ENCODE measurements around the gene CCDC40. TPM values are rescaled to one million over a fixed set of nuclear protein-coding genes. Genes with fewer than 3 reads are reported as not detected.

CCDC40 gene
- total RNA-seq, 2 experiments from 2014 or later, result not detected

DNA sequence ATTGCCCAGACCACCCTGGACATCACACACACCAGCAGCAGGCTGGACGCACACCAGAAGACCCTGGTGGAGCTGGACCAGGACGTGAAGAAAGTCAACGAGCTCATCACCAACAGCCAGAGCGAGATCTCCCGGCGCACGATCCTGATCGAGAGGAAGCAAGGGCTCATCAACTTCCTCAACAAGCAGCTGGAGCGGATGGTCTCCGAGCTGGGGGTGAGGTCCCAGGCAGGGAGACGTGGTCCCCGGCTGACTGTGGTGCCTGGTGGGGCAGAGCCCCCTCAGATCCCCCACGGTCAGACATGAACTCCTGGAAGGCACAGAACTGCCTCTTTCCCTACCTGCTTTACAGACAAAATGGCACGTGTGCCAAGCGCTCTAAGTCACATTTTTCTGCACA lies 48.3 kb downstream of the CCDC40 start:
- ChIA-PET CTCF (ENCODE audit: unreplicated experiment) (interaction anchor here (0.6 kb wide), 1 partner anchor 61 kb away, joined by 3 read pairs; no protein-coding TSS in a partner anchor), POLR2A (interaction anchor here (0.5 kb wide), 1 partner anchor 76 kb away, joined by 3 read pairs; no protein-coding TSS in a partner anchor)
- no peaks in the 10 kb centered on the region for H3K79me2 ChIP-seq (ENCODE audit: insufficient read depth, low read depth, low read length)
- H3K9me3 ChIP-seq (ENCODE audit: low read length), result no peaks in the 10 kb centered on the region
- no peak overlapping the region for H3K4me2 ChIP-seq (ENCODE audit: low read length)
- no peaks in the 10 kb centered on the region for H4K20me1 ChIP-seq (ENCODE audit: insufficient read depth, low read length)
- intact Hi-C loops (cut with micrococcal nuclease; ENCODE audit: unreplicated experiment), result no loop called here
- H3K27ac ChIP-seq (ENCODE audit: low read depth, low read length, poor library complexity, severe bottlenecking), result no peak overlapping the region
- DNase-seq (ENCODE audit: low spot score), result no peak
- TF ChIP-seq EZH2phosphoT487 (IDR thresholded peaks at IDR 0.05; ENCODE audit: borderline replicate concordance, low read depth, low read length), result no peak
- TF ChIP-seq, protein P1, sequence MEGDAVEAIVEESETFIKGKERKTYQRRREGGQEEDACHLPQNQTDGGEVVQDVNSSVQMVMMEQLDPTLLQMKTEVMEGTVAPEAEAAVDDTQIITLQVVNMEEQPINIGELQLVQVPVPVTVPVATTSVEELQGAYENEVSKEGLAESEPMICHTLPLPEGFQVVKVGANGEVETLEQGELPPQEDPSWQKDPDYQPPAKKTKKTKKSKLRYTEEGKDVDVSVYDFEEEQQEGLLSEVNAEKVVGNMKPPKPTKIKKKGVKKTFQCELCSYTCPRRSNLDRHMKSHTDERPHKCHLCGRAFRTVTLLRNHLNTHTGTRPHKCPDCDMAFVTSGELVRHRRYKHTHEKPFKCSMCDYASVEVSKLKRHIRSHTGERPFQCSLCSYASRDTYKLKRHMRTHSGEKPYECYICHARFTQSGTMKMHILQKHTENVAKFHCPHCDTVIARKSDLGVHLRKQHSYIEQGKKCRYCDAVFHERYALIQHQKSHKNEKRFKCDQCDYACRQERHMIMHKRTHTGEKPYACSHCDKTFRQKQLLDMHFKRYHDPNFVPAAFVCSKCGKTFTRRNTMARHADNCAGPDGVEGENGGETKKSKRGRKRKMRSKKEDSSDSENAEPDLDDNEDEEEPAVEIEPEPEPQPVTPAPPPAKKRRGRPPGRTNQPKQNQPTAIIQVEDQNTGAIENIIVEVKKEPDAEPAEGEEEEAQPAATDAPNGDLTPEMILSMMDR (conservative IDR thresholded peaks at IDR 0.05; ENCODE audit: low read length), result no peak
- H3K9me2 ChIP-seq (ENCODE audit: insufficient read depth, low read length), result no peaks in the 10 kb centered on the region
- H3K36me3 ChIP-seq (ENCODE audit: insufficient read depth, low read length), result no peaks in the 10 kb centered on the region
- no peak overlapping the region for H3K4me3 ChIP-seq (ENCODE audit: low read depth, low read length, poor library complexity, severe bottlenecking)
- no peak overlapping the region for H2AFZ ChIP-seq (ENCODE audit: low read length)
- no TSS peak for BruUV-seq (replicated peaks)
- H3K4me1 ChIP-seq (ENCODE audit: insufficient read depth, low read length, poor library complexity, severe bottlenecking), result no peaks in the 10 kb centered on the region

DNA sequence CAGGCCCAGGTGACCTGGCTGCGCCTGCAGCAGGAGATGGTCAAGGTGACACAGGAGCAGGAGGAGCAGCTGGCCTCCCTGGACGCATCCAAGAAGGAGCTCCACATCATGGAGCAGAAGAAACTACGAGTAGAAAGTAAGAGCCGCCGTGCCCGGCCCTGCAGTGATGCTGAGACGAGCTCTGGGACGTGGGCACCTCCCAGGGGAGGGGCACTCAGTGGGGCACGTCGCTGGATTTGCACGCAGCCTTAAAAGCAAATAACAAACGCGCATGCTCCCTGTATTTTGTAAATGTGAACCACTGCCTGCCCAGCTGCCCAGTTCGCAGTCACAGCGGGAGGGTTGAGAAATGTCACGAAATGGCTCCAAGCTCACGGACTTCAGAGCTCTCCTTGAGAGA lies 49.6 kb downstream of the CCDC40 start:
- no peaks in the 10 kb centered on the region for H3K79me2 ChIP-seq (ENCODE audit: insufficient read depth, low read depth, low read length)
- intact Hi-C loops (cut with micrococcal nuclease; ENCODE audit: unreplicated experiment), result no loop called here

DNA sequence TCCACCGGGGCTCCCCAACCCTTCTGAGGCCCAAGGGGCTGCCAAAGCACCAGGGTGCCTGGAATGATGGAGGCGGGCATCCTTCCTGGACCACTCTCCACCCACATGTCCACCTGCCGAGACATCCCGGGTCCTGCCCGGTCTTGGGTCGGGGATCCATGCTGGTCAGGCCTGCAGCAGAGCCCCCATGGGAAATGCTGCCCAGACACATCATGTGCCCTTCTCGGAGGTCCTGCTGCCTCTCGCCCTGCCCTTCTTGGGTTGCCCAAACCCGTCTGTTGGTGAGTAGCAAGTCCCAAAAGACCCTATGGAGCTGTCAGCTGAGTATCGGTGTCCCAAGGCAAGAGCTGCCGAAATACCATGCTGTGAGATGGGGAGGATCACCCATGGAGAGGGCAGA lies 50.2 kb downstream of the CCDC40 start:
- ChIA-PET POLR2A (interaction anchor here (0.5 kb wide), 1 partner anchor 231 kb away, joined by 3 read pairs; no protein-coding TSS in a partner anchor), CTCF (ENCODE audit: unreplicated experiment) (no interaction called here)
- BruUV-seq (replicated peaks), result no TSS peak
- TF ChIP-seq, protein P1 (conservative IDR thresholded peaks at IDR 0.05; ENCODE audit: low read length), result no peak
- TF ChIP-seq EZH2phosphoT487 (IDR thresholded peaks at IDR 0.05; ENCODE audit: borderline replicate concordance, low read depth, low read length), result no peak
- intact Hi-C loops (cut with micrococcal nuclease; ENCODE audit: unreplicated experiment), result no loop called here
- Histone ChIP-seq H3K9me3 (ENCODE audit: low read length) (no peaks in the 10 kb centered on the region), H3K36me3 (ENCODE audit: insufficient read depth, low read length) (no peaks in the 10 kb centered on the region), H3K27ac (ENCODE audit: low read depth, low read length, poor library complexity, severe bottlenecking) (no peak overlapping the region), H3K4me2 (ENCODE audit: low read length) (no peak overlapping the region), H3K4me3 (ENCODE audit: low read depth, low read length, poor library complexity, severe bottlenecking) (no peak overlapping the region), H3K4me1 (ENCODE audit: insufficient read depth, low read length, poor library complexity, severe bottlenecking) (no peaks in the 10 kb centered on the region), H4K20me1 (ENCODE audit: insufficient read depth, low read length) (no peaks in the 10 kb centered on the region), H3K79me2 (ENCODE audit: insufficient read depth, low read depth, low read length) (no peaks in the 10 kb centered on the region), H3K9me2 (ENCODE audit: insufficient read depth, low read length) (no peaks in the 10 kb centered on the region), H2AFZ (ENCODE audit: low read length) (no peak overlapping the region)
- DNase-seq (ENCODE audit: low spot score), result no peak

More for the DNA sequence above, 49.6 kb downstream of the CCDC40 start:
- Histone ChIP-seq H3K27ac (ENCODE audit: low read depth, low read length, poor library complexity, severe bottlenecking) (no peak overlapping the region), H3K9me2 (ENCODE audit: insufficient read depth, low read length) (no peaks in the 10 kb centered on the region), H3K4me1 (ENCODE audit: insufficient read depth, low read length, poor library complexity, severe bottlenecking) (no peaks in the 10 kb centered on the region), H3K9me3 (ENCODE audit: low read length) (no peaks in the 10 kb centered on the region), H3K4me2 (ENCODE audit: low read length) (no peak overlapping the region), H4K20me1 (ENCODE audit: insufficient read depth, low read length) (no peaks in the 10 kb centered on the region), H3K4me3 (ENCODE audit: low read depth, low read length, poor library complexity, severe bottlenecking) (no peak overlapping the region), H3K36me3 (ENCODE audit: insufficient read depth, low read length) (no peaks in the 10 kb centered on the region), H2AFZ (ENCODE audit: low read length) (no peak overlapping the region)
- ChIA-PET CTCF (ENCODE audit: unreplicated experiment) (no interaction called here), POLR2A (no interaction called here)
- no peak for DNase-seq (ENCODE audit: low spot score)
- no peak for TF ChIP-seq EZH2phosphoT487 (IDR thresholded peaks at IDR 0.05; ENCODE audit: borderline replicate concordance, low read depth, low read length)
- TF ChIP-seq, protein P1 (conservative IDR thresholded peaks at IDR 0.05; ENCODE audit: low read length), result no peak
- BruUV-seq (replicated peaks), result no TSS peak
